Urinary bladder (tissue), 4 donors: ENCODE data around the gene ACSS2. TPM values are rescaled to one million over a fixed set of nuclear protein-coding genes. Genes with fewer than 3 reads are reported as not detected.
"Not testable (repeated sequence)": the region's sequence is repeated elsewhere in the genome, so short reads cannot be mapped to it uniquely, and the experiment has no call there.

Experiments
- DNase-seq: peaks from one replicate; pipeline ENCODE4 v3.0.0-alpha.2; 2015; ENCODE audit errors: extremely low spot score
- H3K27ac ChIP-seq: one replicate; pipeline ENCODE4 v1.5.1; 2013; ENCODE audit warnings: low read depth, mild to moderate bottlenecking, moderate library complexity
- H3K36me3 ChIP-seq: one replicate; pipeline ENCODE4 v1.6.1; 2013; ENCODE audit warnings: mild to moderate bottlenecking, moderate library complexity; ENCODE audit not compliant: insufficient read depth
- H3K4me1 ChIP-seq: one replicate; pipeline ENCODE4 v1.6.1; 2013; ENCODE audit warnings: mild to moderate bottlenecking, moderate library complexity; ENCODE audit not compliant: insufficient read depth
- H3K4me3 ChIP-seq: one replicate; pipeline ENCODE4 v1.5.1; 2013; ENCODE audit warnings: low read depth, low read length
- WGBS: extraction: QIAGEN DNeasy Blood & Tissue Kit; methylation state at CpG from one replicate; pipeline ENCODE4 v1.1.7; 2013; 5-methylcytosine and 5-hydroxymethylcytosine counted together
- polyA plus RNA-seq: library from polyadenylated mRNA; stranded (reverse); fragments of 200-250 nt; gene quantifications from one replicate; pipeline ENCODE4 v1.2.3, GENCODE V29; 2013
- total RNA-seq: library from RNA; depleted of rRNA; stranded (reverse); fragments of >200 nt; gene quantifications from one replicate; pipeline ENCODE4 v1.2.3, GENCODE V29; 2014
- donor health status: healthy with polysubstance abuse.
- donor health status: healthy.

The ACSS2 gene
- total and polyA plus RNA-seq, 2 donors, result 21.7 to 29.5 TPM

GRCh38 chr20:34883087-34883688 is 6.8 kb downstream of the ACSS2 start:
- no peak overlapping the region for H3K27ac ChIP-seq
- no peak for DNase-seq
- H3K36me3 ChIP-seq, result peaks cover 2% of the 10 kb centered on the region
- no peak overlapping the region for H3K4me3 ChIP-seq
- no peaks in the 10 kb centered on the region for H3K4me1 ChIP-seq

- WGBS, result 89% methylated on average over 4 of the region's 4 CpGs
- H3K36me3 ChIP-seq, result peaks cover 2% of the 10 kb centered on the region
- H3K4me1 ChIP-seq, result no peaks in the 10 kb centered on the region
- H3K4me3 ChIP-seq, result no peak overlapping the region
- H3K27ac ChIP-seq, result no peak overlapping the region
- no peak for DNase-seq
Measured at GRCh38 chr20:34883809-34884208, 7.4 kb downstream of the ACSS2 start.

GRCh38 chr20:34884260-34884659 is 7.8 kb downstream of the ACSS2 start:
- WGBS, result 79% methylated on average over 1 of the region's 1 CpG
- Histone ChIP-seq H3K4me3 (no peak overlapping the region), H3K27ac (no peak overlapping the region), H3K4me1 (no peaks in the 10 kb centered on the region), H3K36me3 (peaks cover 2% of the 10 kb centered on the region)
- DNase-seq, result no peak

DNA sequence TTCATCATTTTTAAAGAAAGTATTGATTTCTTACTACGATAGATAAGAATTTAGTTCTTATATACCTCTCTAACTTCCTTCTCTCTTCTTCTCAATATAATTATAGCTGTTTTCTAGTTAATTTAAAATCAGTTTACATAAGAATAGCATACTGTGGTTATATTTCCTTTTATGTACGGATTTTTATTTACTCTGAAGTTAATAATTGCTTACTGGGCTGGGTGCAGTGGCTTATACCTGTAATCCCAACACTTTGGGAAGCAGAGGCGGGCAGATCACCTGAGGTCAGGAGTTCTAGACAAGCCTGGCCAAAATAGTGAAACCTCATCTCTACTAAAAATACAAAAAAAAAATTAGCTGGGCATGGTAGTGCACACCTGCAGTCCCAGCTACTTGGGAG is 9.7 kb downstream of the ACSS2 start:
- H3K4me1 ChIP-seq, result no peaks in the 10 kb centered on the region
- WGBS, result 93% methylated on average over 3 of the region's 3 CpGs
- H3K27ac ChIP-seq, result no peak overlapping the region
- DNase-seq, result no peak
- no peak overlapping the region for H3K4me3 ChIP-seq
- peaks cover 2% of the 10 kb centered on the region for H3K36me3 ChIP-seq

- no peak for DNase-seq
- Histone ChIP-seq H3K36me3 (peaks cover 2% of the 10 kb centered on the region), H3K4me1 (no peaks in the 10 kb centered on the region), H3K27ac (no peak overlapping the region), H3K4me3 (no peak overlapping the region)
- WGBS, result 46% methylated on average over 3 of the region's 3 CpGs
Measured at GRCh38 chr20:34887023-34887422, 10.6 kb downstream of the ACSS2 start.

DNA sequence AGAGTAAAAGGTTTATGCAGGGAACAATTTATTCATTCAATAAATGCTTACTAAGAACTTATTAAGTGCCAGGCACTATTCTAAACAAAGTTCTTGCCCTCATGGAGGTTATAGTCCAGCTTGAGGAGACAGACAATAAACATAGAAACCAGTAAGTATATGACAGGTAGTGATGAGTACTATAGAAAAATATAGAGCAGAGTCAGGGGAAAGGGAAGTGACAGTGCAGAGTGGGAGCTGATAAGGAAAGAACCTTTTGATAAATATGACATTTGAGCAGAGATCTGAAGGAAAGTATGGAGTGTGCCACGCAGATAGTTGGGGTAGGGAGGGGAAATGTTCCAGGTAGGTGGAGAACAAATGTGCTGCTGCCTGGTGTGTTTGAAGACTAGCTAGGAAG is 12.1 kb downstream of the ACSS2 start:
- H3K4me1 ChIP-seq, result no peaks in the 10 kb centered on the region
- no peaks in the 10 kb centered on the region for H3K36me3 ChIP-seq
- DNase-seq, result no peak
- no peak overlapping the region for H3K27ac ChIP-seq
- WGBS, result 71% methylated on average over 1 of the region's 1 CpG
- no peak overlapping the region for H3K4me3 ChIP-seq

- WGBS, result 91% methylated on average over 2 of the region's 2 CpGs
- Histone ChIP-seq H3K4me3 (no peak overlapping the region), H3K27ac (no peak overlapping the region), H3K4me1 (no peaks in the 10 kb centered on the region), H3K36me3 (no peaks in the 10 kb centered on the region)
- no peak for DNase-seq
Measured at GRCh38 chr20:34891166-34892062, 15.0 kb downstream of the ACSS2 start.

GRCh38 chr20:34892671-34893070 is 16.3 kb downstream of the ACSS2 start:
- Histone ChIP-seq H3K4me3 (no peak overlapping the region), H3K4me1 (no peaks in the 10 kb centered on the region), H3K27ac (no peak overlapping the region), H3K36me3 (no peaks in the 10 kb centered on the region)
- WGBS, result 95% methylated on average over 2 of the region's 2 CpGs
- no peak for DNase-seq

GRCh38 chr20:34894723-34895122 is 18.3 kb downstream of the ACSS2 start:
- H3K36me3 ChIP-seq, result no peaks in the 10 kb centered on the region
- DNase-seq, result no peak
- H3K4me1 ChIP-seq, result no peaks in the 10 kb centered on the region
- 18% methylated on average over 1 of the region's 1 CpG for WGBS
- H3K4me3 ChIP-seq, result no peak overlapping the region
- H3K27ac ChIP-seq, result no peak overlapping the region

DNA sequence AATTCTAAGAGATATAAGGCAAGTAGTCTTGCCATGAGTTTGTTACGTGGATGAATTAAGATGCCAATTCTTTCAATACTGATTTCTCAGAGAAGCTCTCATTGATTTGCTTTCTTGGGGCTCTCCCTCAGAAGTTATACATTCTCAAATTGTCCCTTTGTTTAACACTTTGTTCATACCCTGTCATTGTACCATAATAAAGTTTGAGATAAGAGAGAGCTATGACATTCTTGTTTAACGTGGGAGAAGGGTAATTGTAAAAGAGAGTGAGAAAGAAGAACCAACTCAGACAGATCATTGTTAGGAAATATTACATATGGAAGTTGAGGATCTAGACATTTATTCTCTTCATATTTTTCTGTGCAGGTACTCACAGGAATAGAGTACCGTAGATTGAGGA is 19.1 kb downstream of the ACSS2 start:
- no peaks in the 10 kb centered on the region for H3K4me1 ChIP-seq

GRCh38 chr20:34896086-34896621 is 19.7 kb downstream of the ACSS2 start:
- no peak overlapping the region for H3K27ac ChIP-seq
- no peak overlapping the region for H3K4me3 ChIP-seq
- whole genome bisulfite sequencing, result 25% methylated on average over 1 of the region's 1 CpG
- no peaks in the 10 kb centered on the region for H3K4me1 ChIP-seq
- no peaks in the 10 kb centered on the region for H3K36me3 ChIP-seq
- no peak for DNase-seq

More for the DNA sequence above, 19.1 kb downstream of the ACSS2 start:
- no peak overlapping the region for H3K4me3 ChIP-seq
- H3K27ac ChIP-seq, result no peak overlapping the region
- H3K36me3 ChIP-seq, result no peaks in the 10 kb centered on the region
- 50% methylated on average over 3 of the region's 3 CpGs for WGBS
- no peak for DNase-seq

GRCh38 chr20:34898129-34898528 is 21.7 kb downstream of the ACSS2 start:
- H3K4me1 ChIP-seq, H3K4me3 ChIP-seq, H3K36me3 ChIP-seq, DNase-seq, H3K27ac ChIP-seq: not testable (repeated sequence)
- WGBS, result 68% methylated on average over 2 of the region's 3 CpGs

DNA sequence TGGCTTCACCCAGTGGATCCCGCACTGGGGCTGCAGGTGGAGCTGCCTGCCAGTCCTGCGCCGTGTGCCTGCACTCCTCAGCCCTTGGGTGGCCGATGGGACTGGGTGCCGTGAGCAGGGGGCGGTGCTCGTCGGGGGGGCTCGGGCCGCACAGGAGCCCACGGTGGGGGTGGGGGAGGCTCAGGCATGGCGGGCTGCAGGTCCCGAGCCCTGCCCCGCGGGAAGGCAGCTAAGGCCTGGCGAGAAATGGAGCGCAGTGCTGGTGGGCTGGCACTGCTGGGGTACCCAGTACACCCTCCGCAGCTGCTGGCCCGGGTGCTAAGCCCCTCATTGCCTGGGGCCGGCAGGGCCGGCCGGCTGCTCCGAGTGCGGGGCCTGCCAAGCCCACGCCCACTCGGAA is 22.3 kb downstream of the ACSS2 start:
- not testable (repeated sequence) for DNase-seq, H3K27ac ChIP-seq, H3K4me1 ChIP-seq, H3K4me3 ChIP-seq, H3K36me3 ChIP-seq
- WGBS, result 95% methylated on average over 26 of the region's 26 CpGs

- Histone ChIP-seq H3K4me3 (no peak overlapping the region), H3K36me3 (no peaks in the 10 kb centered on the region), H3K27ac (no peak overlapping the region), H3K4me1 (no peaks in the 10 kb centered on the region)
- 53% methylated on average over 3 of the region's 3 CpGs for WGBS
- DNase-seq, result no peak
Measured at GRCh38 chr20:34904202-34904621, 27.8 kb downstream of the ACSS2 start.
